ENCODE data around the gene KCTD5.

The KCTD5 gene

DNA sequence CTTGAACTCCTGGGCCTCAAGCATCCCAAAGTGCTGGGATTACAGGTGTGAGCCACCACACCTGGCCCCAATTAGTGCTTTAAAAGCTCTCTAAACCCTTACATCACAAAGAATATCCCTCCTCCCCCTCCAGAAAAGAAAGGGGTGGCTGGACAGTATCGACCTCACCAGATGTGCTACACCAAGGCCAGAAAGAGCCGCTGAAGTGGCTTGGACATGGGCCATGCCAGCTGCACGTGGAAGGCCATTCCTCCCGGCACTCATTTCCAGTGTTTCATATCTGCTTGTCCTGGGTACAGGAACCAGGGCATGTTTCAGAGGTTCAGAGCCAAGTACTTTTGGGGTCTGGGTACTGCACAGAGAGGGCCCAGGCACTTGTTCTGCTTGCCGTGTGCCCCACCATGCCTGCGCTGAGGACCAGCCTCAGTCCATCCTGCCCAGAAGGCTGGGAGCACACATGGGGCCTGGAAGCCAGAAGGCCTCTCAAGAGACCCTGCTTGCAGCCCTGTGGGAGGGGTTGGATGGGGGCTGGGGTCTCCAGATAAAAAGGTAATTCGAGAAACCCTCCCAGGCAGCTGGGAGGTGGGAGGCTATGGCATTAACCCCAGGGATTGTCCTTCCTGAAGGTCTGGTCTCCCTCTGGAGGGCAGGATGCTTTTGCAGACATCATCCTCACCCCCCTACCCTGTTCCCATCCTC, 66.6 kb downstream of the KCTD5 start:
- no peak for DNase-seq (ENCODE audit: low read depth in 3 of 3, low spot score in 1 of 3)

DNA sequence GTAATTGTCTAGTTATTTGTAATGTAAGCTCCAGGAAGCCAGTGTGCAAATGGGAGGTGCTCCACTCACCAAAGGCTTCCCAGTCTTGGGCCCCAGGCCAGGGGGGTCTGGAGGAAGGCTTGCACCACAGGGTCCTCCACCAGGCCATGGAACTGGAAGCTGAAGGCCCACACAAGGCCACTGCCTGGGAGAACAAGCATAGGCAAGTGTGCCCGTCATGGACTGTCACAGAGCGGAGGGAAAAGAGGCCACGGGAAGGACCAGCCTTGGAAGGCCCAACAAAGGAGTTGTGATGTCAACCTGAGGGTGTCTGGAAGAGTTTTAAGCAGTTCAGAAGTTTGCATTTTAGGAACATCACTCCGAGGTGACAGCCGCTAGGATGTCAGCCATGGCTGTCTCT, 67.2 kb downstream of the KCTD5 start:
- DNase-seq (ENCODE audit: low read depth in 3 of 3, low spot score in 1 of 3) = no peak

DNA sequence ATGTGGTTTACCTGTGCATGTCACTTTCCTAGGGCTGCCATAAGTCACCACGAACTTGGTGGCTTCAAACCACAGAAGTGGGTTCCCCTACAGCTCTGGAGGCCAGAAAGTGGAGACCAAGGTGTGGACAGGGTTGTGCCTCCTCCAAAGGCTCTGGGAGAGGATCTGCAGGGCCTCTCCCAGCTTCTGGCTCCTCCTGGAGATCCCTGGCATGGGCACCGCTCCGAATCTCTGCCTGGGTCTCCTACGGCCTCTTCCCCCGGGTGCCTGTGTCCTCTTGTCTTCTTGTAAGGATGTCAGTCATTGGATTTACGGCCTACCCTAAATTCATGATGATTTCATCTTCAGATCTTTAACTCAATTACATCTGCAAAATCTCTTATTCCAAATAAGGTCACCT, 67.6 kb downstream of the KCTD5 start:
- DNase-seq (ENCODE audit: low read depth in 3 of 3, low spot score in 1 of 3) = no peak

DNA sequence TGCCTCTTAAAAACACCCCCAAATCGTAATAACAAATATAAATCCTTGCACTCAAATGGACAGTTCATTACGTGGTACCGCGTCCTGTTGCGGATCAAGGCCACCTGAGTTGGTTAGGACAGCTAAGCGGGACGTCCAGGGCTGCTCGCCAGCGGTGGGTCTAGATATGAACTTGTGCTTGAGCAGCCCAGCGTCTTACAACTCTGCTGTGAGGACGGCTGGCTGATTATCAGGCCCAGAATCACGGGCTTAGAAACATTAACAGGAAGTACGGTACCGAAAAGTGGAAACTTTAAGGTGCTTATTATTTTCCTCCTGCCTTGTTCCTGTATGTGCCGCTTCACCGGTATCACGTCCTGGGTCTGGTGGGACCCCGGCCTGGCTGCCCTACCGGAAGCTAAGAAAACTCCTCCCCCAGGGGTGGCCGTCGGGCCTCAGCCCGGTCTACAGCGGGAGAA, 69.3 kb downstream of the KCTD5 start:
- no peak for DNase-seq (ENCODE audit: low read depth in 3 of 3, low spot score in 1 of 3)

DNA sequence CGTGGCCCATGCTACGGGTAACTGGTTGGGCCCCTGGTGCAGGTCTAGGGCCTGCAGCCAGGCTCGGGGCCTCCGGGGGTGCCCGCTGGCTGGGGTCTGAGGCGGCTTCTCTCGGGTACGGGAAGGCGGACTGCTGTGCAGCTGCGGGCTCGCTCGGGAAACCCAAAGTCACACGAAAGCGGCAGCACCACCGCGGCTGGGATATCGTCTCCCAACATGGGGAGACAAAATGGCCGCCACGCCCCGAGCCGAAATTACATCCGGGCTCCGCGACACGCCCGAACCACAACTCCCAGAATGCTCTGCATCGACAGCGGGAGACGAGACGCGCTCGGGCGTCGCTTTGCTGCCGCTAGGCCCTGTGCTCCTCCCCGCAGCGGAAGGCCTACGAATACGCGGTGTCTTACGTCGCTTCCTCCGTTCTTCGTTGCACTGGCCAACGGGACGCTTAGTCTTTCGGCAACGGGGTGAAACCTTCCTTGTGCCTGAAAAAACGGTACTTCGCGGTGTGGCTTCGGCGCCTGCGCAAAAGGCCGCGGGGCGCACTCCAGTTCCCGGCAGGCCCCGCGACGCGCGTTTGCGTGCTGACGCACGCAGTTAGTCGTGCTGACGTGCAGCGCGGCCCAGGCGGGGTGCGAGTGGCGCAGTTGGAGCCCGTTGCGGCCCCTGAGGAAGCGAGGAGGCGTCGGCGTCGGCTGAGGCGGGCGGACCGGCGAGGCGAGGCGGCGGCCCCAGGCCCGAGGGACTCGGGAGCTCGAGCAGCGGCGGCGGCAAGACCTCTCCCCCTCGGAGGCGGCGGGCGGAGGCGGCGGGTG, 69.9 kb downstream of the KCTD5 start, which contains the start of gene SRRM2:
Gene SRRM2, plus strand, starts transcription at position 604 of the 815 bp plus-strand sequence. CDS start 3,727 bp downstream, outside the sequence.
- DNase-seq (ENCODE audit: low read depth in 3 of 3, low spot score in 1 of 3) = peak; percentile 76 to 88 (median 83)

DNA sequence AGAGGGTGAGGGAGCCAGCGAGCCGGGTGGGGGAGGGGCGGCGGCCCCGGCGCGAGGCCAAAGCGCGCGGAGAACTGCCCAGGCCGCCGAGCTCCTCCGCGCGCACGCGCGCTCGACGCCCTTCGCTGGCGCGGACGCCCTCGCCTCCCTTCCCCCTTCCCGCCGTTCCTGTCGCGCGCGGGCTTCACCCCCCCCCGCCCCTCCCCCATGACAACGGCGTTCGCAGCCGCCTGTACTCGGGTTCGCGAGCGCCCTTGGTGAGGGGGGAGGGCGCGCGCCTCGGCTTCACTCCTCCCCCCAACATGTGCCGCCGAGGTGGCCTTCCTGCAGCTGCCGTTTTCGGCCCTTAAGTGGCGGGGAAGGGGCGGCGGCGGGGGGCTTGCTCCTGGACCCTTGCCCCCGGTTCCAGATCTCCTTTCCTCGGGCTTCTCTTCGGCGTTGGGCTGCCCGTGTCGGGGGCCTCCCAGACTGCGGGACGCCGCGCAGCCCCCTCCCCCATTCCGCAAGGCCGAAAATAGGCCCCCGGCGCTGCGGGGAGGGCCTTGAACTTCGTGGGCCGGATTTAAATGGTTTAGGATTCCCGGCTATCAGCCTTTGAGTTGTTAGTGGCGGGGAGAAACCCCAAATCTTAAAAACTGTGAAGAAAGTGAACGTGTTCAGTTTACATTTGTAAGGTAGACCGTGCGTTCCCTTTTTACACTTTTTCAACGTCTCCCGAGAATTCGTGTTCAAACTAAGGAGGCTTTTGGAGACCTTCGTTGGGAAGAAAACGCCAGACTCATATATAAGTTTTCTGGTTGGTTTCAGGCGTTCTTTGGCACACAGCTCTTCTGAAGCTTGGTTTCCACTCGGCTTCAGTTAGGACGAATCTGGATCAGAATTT, 70.8 kb downstream of the KCTD5 start:
- peak in 2 of 3 donors; percentile 17 to 26 for DNase-seq (ENCODE audit: low read depth in 3 of 3, low spot score in 1 of 3)

DNA sequence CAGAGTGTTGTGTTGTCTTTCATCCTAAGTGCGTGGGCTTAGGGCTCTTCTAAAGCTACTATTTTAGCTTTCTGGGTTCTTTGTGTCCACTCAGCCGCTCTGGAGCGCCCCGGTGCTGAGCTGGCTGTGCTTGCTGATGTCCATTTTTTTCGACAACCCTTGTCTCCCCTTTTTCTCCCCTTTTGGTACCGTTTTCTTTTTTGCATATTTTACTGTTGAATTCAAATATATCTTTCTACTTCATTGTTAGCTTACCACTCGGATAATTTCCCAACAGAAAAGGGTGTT, 71.4 kb downstream of the KCTD5 start:
- no peak for DNase-seq (ENCODE audit: low read depth in 3 of 3, low spot score in 1 of 3)

DNA sequence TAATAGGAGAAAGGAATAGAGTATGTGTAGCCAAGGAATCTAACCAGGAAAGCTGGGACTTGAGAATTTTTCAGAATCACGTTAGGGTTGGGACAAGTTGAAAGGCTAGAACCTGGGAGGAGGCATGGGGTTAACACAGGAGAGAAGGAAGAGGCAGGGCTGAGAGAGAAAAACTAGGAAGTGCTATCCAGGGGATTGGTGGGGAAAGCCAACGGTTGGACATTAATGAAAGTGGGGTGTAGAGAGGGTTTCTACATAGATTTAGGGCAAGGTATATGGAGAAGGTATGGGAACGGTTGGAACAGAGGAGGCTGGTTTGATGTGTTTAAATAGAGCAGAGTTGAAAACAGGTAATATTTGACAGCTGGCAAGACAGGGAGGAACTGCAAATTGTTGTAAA, 72.8 kb downstream of the KCTD5 start:
- DNase-seq (ENCODE audit: low read depth in 3 of 3, low spot score in 1 of 3) = no peak

DNA sequence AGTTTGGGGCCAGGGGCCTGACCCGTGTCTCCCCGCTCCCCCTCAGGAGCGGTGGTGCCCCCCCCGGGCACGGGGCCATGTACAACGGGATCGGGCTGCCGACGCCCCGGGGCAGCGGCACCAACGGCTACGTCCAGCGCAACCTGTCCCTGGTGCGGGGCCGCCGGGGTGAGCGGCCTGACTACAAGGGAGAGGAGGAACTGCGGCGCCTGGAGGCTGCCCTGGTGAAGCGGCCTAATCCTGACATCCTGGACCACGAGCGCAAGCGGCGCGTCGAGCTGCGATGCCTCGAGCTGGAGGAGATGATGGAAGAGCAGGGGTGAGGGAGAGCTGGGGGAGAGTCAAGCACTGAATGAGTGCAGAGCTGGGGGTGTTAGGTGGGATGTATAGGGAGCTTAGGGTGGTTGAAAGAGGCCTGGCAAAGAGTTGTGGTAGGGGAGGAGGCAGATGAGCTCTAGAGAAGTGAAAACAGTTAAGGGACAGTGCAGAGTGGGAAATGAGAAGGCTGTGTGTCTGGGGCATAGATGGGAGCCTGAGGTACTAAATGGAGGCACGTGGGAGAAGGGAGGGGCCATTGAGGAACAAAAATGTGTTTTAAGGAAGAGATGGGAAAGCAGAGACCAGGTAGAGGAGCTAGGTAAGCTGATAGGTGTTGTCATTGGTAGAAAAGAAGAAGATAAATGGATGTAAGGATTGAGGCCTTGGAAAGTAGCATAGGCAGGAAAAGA, 74.1 kb downstream of the KCTD5 start:
- DNase-seq (ENCODE audit: low read depth in 3 of 3, low spot score in 1 of 3) = no peak

DNA sequence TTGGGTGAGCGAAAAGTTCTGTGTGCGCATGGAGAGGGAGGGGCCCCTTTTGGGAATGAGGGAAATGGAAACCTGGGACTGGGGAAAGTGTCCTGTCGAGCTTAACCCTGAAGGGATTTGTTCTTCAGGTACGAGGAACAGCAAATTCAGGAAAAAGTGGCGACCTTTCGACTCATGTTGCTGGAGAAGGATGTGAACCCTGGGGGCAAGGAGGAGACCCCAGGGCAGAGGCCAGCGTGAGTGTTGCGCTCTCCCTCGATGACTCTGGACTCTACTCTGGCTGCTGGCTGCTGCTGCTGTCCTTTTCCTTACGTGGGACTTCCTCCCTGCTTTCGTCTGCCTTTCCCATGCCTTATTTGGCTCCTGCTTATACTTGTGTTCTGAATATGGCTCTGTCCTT, 75.0 kb downstream of the KCTD5 start:
- no peak for DNase-seq (ENCODE audit: low read depth in 3 of 3, low spot score in 1 of 3)

All from stimulated activated CD4-positive, alpha-beta T cell treated with anti-CD3 and anti-CD28 coated beads, TNF-alpha, amount 100 ng/mL, for 1 hour (primary cell).